GM19324 (cell line): ENCODE results near the gene USP6NL.
"Not testable (repeated sequence)": the region's sequence is repeated elsewhere in the genome, so short reads cannot be mapped to it uniquely, and the experiment has no call there.

Source experiments
- ATAC-seq: cut with Tn5 transposase; IDR thresholded peaks from one replicate; pipeline ENCODE4 v1.9.1; 2021; ENCODE audit warnings: mild to moderate bottlenecking, moderate library complexity; ENCODE audit not compliant: unreplicated experiment, low FRiP score

USP6NL gene

GRCh38 chr10:11611248-11612020 lies at the start of gene USP6NL:
Gene USP6NL, minus strand, starts transcription at chr10:11611650. Its CDS starts 14,016 bp downstream, at chr10:11597634.
- ATAC-seq = peak; percentile 87

- ATAC-seq = no peak
Measured at GRCh38 chr10:11658801-11659368, 47.4 kb upstream of the USP6NL start.

GRCh38 chr10:11655836-11656235 lies 44.4 kb upstream of the USP6NL start:
- ATAC-seq = no peak

- no peak for ATAC-seq
Measured at GRCh38 chr10:11654659-11655058, 43.2 kb upstream of the USP6NL start.

GRCh38 chr10:11653758-11654471 lies 42.5 kb upstream of the USP6NL start:
- ATAC-seq = no peak

GRCh38 chr10:11647676-11648075 lies 36.2 kb upstream of the USP6NL start:
- no peak for ATAC-seq

GRCh38 chr10:11646450-11646849 lies 35.0 kb upstream of the USP6NL start:
- ATAC-seq = no peak

- ATAC-seq = no peak
Measured at GRCh38 chr10:11643039-11643438, 31.6 kb upstream of the USP6NL start.

GRCh38 chr10:11642566-11642965 lies 31.1 kb upstream of the USP6NL start:
- no peak for ATAC-seq

GRCh38 chr10:11639849-11640764 lies 28.7 kb upstream of the USP6NL start:
- no peak for ATAC-seq

- ATAC-seq = no peak
Measured at GRCh38 chr10:11639362-11639761, 27.9 kb upstream of the USP6NL start.

- no peak for ATAC-seq
Measured at GRCh38 chr10:11638055-11638698, 26.7 kb upstream of the USP6NL start.

GRCh38 chr10:11636697-11637303 lies 25.4 kb upstream of the USP6NL start:
- no peak for ATAC-seq

- peak; percentile 94 for ATAC-seq
Measured at GRCh38 chr10:11631890-11632587, 20.6 kb upstream of the USP6NL start.

- ATAC-seq = no peak
Measured at GRCh38 chr10:11631291-11631690, 19.8 kb upstream of the USP6NL start.

- ATAC-seq = no peak
Measured at GRCh38 chr10:11629731-11630130, 18.3 kb upstream of the USP6NL start.

- ATAC-seq = not testable (repeated sequence)
Measured at GRCh38 chr10:11627941-11628340, 16.5 kb upstream of the USP6NL start.

GRCh38 chr10:11626071-11626470 lies 14.6 kb upstream of the USP6NL start:
- no peak for ATAC-seq
